HEK293 (cell line): ENCODE data around the gene PPP1CC.

ENCODE experiments used
- CTCF ChIA-PET: fragments of 350-600 bp; formaldehyde crosslinking; extraction: SDS; loops from one replicate; lab custom pipeline; 2021; ENCODE audit warnings: antibody characterized with exemption; lab: Yijun Ruan, JAX
- POLR2A ChIA-PET: fragments of 300-600 bp; formaldehyde crosslinking; extraction: SDS; loops from one replicate; lab custom pipeline; 2020; ENCODE audit warnings: antibody characterized with exemption, inconsistent platforms; lab: Yijun Ruan, JAX
- H3K27ac ChIP-seq: fragments of 200-500 bp; sonication (Bioruptor generic); 2 replicates; pipeline ENCODE4 v1.5.1; 2014; ENCODE audit warnings: low read depth, low read length, control low read depth, inconsistent platforms; ENCODE audit errors: extremely low read depth
- H3K36me3 ChIP-seq, 2 experiments: fragments of 200-500 bp in 1 of 2; sonication (Bioruptor generic) in 1 of 2; 1 replicate in 1 of 2; 2 replicates in 1 of 2; pipeline ENCODE4 v1.5.1; 2014 to 2017; ENCODE audit warnings: inconsistent platforms in 2 of 2, low read length in 2 of 2; ENCODE audit not compliant: control insufficient read depth in 2 of 2, insufficient read depth in 1 of 2
- H3K4me1 ChIP-seq: fragments of 200-500 bp; sonication (Bioruptor generic); 2 replicates; pipeline ENCODE4 v1.5.1; 2014; ENCODE audit warnings: mild to moderate bottlenecking, low read length, inconsistent platforms; ENCODE audit not compliant: control insufficient read depth, insufficient read depth
- H3K4me3 ChIP-seq: 2 replicates; pipeline ENCODE4 v1.5.1; 2011; ENCODE audit warnings: low read depth, mild to moderate bottlenecking, control low read depth, low read length, moderate library complexity
- H3K9me3 ChIP-seq: fragments of 200-500 bp; sonication (Bioruptor generic); 2 replicates; pipeline ENCODE4 v1.5.1; 2014; ENCODE audit warnings: low read depth, low read length, inconsistent platforms; ENCODE audit not compliant: control insufficient read depth, insufficient read depth
- BCL11A ChIP-seq: fragments of 450-650 bp; formaldehyde crosslinking; IDR thresholded peaks from 2 replicates; pipeline ENCODE4 v1.5.1; 2016; ENCODE audit warnings: low read depth, missing biosample characterization, missing genetic modification characterization
- GFI1B ChIP-seq: fragments of 450-650 bp; formaldehyde crosslinking; IDR thresholded peaks from 2 replicates; pipeline ENCODE4 v1.5.1; 2016; ENCODE audit warnings: missing biosample characterization, missing genetic modification characterization
- GLI4 ChIP-seq: fragments of 450-650 bp; formaldehyde crosslinking; IDR thresholded peaks from 2 replicates; pipeline ENCODE4 v1.5.1; 2016; ENCODE audit warnings: missing biosample characterization, missing genetic modification characterization
- HOXC10 ChIP-seq: sonication (generic); formaldehyde crosslinking; IDR thresholded peaks from 2 replicates; pipeline ENCODE4 v1.8.1; 2023; ENCODE audit warnings: mild to moderate bottlenecking, missing genetic modification reagents
- MYNN ChIP-seq: fragments of 450-650 bp; formaldehyde crosslinking; IDR thresholded peaks from 2 replicates; pipeline ENCODE4 v1.5.1; 2016; ENCODE audit warnings: missing biosample characterization, missing genetic modification characterization, borderline replicate concordance
- RBAK ChIP-seq: fragments of 450-650 bp; formaldehyde crosslinking; IDR thresholded peaks from 2 replicates; pipeline ENCODE4 v1.5.1; 2016; ENCODE audit warnings: missing biosample characterization, missing genetic modification characterization
- SALL2 ChIP-seq: fragments of 450-650 bp; formaldehyde crosslinking; IDR thresholded peaks from 2 replicates; pipeline ENCODE4 v1.5.0; 2017; ENCODE audit warnings: missing biosample characterization, mild to moderate bottlenecking, missing genetic modification characterization, borderline replicate concordance
- WT1 ChIP-seq: fragments of 450-650 bp; formaldehyde crosslinking; IDR thresholded peaks from 2 replicates; pipeline ENCODE4 v1.5.1; 2016; ENCODE audit warnings: missing biosample characterization, missing genetic modification characterization
- ZNF19 ChIP-seq: fragments of 450-650 bp; formaldehyde crosslinking; IDR thresholded peaks from 2 replicates; pipeline ENCODE4; 2016; ENCODE audit warnings: missing biosample characterization, missing genetic modification characterization, low read depth
- ZNF202 ChIP-seq: fragments of 450-650 bp; formaldehyde crosslinking; IDR thresholded peaks from 2 replicates; pipeline ENCODE4 v1.5.1; 2016; ENCODE audit warnings: missing biosample characterization, missing genetic modification characterization, borderline replicate concordance
- ZNF341 ChIP-seq: fragments of 450-650 bp; formaldehyde crosslinking; IDR thresholded peaks from 2 replicates; pipeline ENCODE4; 2016; ENCODE audit warnings: low read depth, missing biosample characterization, missing genetic modification characterization
- ZNF521 ChIP-seq: fragments of 450-650 bp; formaldehyde crosslinking; IDR thresholded peaks from 2 replicates; pipeline ENCODE4 v1.5.1; 2017; ENCODE audit warnings: missing biosample characterization, mild to moderate bottlenecking, missing genetic modification characterization
- ZNF558 ChIP-seq: fragments of 450-650 bp; formaldehyde crosslinking; IDR thresholded peaks from 2 replicates; pipeline ENCODE4 v1.5.1; 2016; ENCODE audit warnings: missing biosample characterization, missing genetic modification characterization
- ZNF654 ChIP-seq: fragments of 450-650 bp; formaldehyde crosslinking; IDR thresholded peaks from 2 replicates; pipeline ENCODE4 v1.5.1; 2016; ENCODE audit warnings: low read depth, missing biosample characterization, missing genetic modification characterization
- ZNF658 ChIP-seq: fragments of 450-650 bp; formaldehyde crosslinking; IDR thresholded peaks from 2 replicates; pipeline ENCODE4; 2016; ENCODE audit warnings: missing biosample characterization, missing genetic modification characterization
- ZNF776 ChIP-seq: fragments of 450-650 bp; formaldehyde crosslinking; IDR thresholded peaks from 2 replicates; pipeline ENCODE4 v1.5.0; 2017; ENCODE audit warnings: missing biosample characterization, missing genetic modification characterization, borderline replicate concordance
- ZXDB ChIP-seq: fragments of 450-650 bp; formaldehyde crosslinking; IDR thresholded peaks from 2 replicates; pipeline ENCODE4 v1.5.1; 2016; ENCODE audit warnings: missing biosample characterization, missing genetic modification characterization
- TF ChIP-seq, protein P1 (sequence below): fragments of 450-650 bp; formaldehyde crosslinking; IDR thresholded peaks from 2 replicates; pipeline ENCODE4 v1.5.1; 2017; ENCODE audit warnings: missing biosample characterization, missing genetic modification characterization
- TF ChIP-seq, protein P2 (sequence below): fragments of 450-650 bp; formaldehyde crosslinking; IDR thresholded peaks from 2 replicates; pipeline ENCODE4 v1.5.1; 2016; ENCODE audit warnings: missing biosample characterization, missing genetic modification characterization, low read depth
- TF ChIP-seq, protein P3 (sequence below): fragments of 450-650 bp; formaldehyde crosslinking; IDR thresholded peaks from 2 replicates; pipeline ENCODE4 v1.5.1; 2016; ENCODE audit warnings: missing biosample characterization, missing genetic modification characterization
- TF ChIP-seq, protein P4 (sequence below): fragments of 450-650 bp; formaldehyde crosslinking; IDR thresholded peaks from 2 replicates; pipeline ENCODE4 v1.5.1; 2016; ENCODE audit warnings: missing biosample characterization, missing genetic modification characterization, borderline replicate concordance

The PPP1CC gene

DNA sequence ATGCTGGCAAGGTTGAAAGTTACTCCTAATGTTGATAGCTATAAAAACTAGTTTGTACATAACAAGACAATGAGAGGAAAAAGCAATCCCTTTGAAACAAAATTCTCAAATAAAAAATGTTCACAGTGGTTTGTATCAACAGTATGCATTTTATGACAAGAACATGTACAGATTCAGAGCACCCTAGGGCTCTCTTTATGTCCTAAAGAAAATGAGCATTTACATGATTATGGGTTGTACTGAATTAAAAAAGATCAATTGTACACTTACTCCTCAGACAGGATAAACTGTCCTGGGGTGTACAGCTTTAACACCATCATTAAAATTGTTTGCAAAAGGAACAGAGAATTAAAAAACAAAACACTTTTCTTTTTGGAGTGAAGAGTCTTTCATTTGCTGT is 22.2 kb downstream of the PPP1CC start:
- POLR2A ChIA-PET, result no interaction called here
- H3K4me1 ChIP-seq, result peaks cover 3% of the 10 kb centered on the region; the same call in 1 of the 2 replicates
- no peak overlapping the region for H3K4me3 ChIP-seq
- H3K36me3 ChIP-seq, result peaks cover 54 to 83% of the 10 kb centered on the region in 2 experiments
- TF ChIP-seq HOXC10 (CRISPR knock-in tag) (no peak), ZNF341 (no peak), BCL11A (tag by site-specific recombination) (no peak)
- TF ChIP-seq, protein P1, sequence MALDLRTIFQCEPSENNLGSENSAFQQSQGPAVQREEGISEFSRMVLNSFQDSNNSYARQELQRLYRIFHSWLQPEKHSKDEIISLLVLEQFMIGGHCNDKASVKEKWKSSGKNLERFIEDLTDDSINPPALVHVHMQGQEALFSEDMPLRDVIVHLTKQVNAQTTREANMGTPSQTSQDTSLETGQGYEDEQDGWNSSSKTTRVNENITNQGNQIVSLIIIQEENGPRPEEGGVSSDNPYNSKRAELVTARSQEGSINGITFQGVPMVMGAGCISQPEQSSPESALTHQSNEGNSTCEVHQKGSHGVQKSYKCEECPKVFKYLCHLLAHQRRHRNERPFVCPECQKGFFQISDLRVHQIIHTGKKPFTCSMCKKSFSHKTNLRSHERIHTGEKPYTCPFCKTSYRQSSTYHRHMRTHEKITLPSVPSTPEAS (tag by site-specific recombination), result no peak
- TF ChIP-seq, protein P2, sequence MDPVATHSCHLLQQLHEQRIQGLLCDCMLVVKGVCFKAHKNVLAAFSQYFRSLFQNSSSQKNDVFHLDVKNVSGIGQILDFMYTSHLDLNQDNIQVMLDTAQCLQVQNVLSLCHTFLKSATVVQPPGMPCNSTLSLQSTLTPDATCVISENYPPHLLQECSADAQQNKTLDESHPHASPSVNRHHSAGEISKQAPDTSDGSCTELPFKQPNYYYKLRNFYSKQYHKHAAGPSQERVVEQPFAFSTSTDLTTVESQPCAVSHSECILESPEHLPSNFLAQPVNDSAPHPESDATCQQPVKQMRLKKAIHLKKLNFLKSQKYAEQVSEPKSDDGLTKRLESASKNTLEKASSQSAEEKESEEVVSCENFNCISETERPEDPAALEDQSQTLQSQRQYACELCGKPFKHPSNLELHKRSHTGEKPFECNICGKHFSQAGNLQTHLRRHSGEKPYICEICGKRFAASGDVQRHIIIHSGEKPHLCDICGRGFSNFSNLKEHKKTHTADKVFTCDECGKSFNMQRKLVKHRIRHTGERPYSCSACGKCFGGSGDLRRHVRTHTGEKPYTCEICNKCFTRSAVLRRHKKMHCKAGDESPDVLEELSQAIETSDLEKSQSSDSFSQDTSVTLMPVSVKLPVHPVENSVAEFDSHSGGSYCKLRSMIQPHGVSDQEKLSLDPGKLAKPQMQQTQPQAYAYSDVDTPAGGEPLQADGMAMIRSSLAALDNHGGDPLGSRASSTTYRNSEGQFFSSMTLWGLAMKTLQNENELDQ (tag by site-specific recombination), result no peak
- TF ChIP-seq, all 188 proteins: peak for 0
- CTCF ChIA-PET, result interaction anchor here (0.7 to 1.1 kb wide), 2 partner anchors 11 to 889 kb away, joined by 3 to 5 read pairs; no protein-coding TSS in a partner anchor
- H3K27ac ChIP-seq, result no peak overlapping the region
- no peaks in the 10 kb centered on the region for H3K9me3 ChIP-seq

DNA sequence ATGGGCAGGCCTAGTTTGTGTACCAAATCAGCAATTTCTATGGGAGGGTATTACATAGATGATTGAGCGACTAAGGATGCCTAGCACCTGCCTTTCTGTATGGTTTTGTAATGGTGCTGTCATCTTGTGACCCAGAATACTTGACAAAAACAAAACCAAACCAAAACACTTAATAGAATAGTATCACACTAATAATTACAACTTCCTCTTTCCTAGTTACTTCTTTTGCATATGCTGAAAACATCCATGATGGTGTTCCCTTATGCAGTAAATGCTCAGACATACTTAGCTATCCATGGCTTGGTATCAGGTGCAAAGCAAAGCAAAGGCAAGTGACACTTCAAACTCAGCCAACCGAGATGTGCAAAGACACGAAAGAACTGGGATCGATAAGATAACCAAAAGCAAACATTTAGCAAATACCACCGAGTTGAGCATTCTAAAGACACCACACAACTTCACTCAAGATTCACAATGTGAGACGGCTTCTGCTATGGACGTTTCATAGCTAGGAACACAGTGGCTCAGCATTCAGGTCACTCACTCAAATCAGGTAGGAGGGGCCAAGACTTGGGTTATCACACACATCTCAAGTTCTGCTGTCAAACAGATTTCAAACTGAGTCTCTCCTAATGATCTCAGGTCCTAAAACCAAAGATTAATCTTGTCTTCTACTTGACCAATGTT is 24.3 kb downstream of the PPP1CC start:
- TF ChIP-seq ZXDB (tag by site-specific recombination) (no peak), RBAK (tag by site-specific recombination) (no peak), ZNF202 (tag by site-specific recombination) (no peak), ZNF654 (tag by site-specific recombination) (no peak), ZNF776 (no peak), ZNF558 (tag by site-specific recombination) (no peak), ZNF521 (no peak), MYNN (no peak), GLI4 (tag by site-specific recombination) (no peak), GFI1B (tag by site-specific recombination) (no peak), WT1 (tag by site-specific recombination) (no peak), ZNF658 (tag by site-specific recombination) (no peak), SALL2 (tag by site-specific recombination) (no peak), ZNF19 (tag by site-specific recombination) (no peak)
- TF ChIP-seq, protein P3, sequence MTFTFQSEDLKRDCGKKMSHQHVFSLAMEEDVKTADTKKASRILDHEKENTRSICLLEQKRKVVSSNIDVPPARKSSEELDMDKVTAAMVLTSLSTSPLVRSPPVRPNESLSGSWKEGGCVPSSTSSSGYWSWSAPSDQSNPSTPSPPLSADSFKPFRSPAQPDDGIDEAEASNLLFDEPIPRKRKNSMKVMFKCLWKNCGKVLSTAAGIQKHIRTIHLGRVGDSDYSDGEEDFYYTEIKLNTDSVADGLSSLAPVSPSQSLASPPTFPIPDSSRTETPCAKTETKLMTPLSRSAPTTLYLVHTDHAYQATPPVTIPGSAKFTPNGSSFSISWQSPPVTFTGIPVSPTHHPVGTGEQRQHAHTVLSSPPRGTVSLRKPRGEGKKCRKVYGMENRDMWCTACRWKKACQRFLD (tag by site-specific recombination), result no peak
- TF ChIP-seq, protein P4, sequence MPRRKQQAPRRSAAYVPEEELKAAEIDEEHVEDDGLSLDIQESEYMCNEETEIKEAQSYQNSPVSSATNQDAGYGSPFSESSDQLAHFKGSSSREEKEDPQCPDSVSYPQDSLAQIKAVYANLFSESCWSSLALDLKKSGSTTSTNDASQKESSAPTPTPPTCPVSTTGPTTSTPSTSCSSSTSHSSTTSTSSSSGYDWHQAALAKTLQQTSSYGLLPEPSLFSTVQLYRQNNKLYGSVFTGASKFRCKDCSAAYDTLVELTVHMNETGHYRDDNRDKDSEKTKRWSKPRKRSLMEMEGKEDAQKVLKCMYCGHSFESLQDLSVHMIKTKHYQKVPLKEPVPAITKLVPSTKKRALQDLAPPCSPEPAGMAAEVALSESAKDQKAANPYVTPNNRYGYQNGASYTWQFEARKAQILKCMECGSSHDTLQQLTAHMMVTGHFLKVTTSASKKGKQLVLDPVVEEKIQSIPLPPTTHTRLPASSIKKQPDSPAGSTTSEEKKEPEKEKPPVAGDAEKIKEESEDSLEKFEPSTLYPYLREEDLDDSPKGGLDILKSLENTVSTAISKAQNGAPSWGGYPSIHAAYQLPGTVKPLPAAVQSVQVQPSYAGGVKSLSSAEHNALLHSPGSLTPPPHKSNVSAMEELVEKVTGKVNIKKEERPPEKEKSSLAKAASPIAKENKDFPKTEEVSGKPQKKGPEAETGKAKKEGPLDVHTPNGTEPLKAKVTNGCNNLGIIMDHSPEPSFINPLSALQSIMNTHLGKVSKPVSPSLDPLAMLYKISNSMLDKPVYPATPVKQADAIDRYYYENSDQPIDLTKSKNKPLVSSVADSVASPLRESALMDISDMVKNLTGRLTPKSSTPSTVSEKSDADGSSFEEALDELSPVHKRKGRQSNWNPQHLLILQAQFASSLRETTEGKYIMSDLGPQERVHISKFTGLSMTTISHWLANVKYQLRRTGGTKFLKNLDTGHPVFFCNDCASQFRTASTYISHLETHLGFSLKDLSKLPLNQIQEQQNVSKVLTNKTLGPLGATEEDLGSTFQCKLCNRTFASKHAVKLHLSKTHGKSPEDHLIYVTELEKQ, result no peak
- ChIA-PET CTCF (interaction anchor here (0.5 to 0.6 kb wide), 2 partner anchors 21 to 112 kb away, joined by 3 to 7 read pairs; no protein-coding TSS in a partner anchor), POLR2A (no interaction called here)
- Histone ChIP-seq H3K4me1 (peaks cover 3% of the 10 kb centered on the region; the same call in 1 of the 2 replicates), H3K9me3 (no peaks in the 10 kb centered on the region), H3K4me3 (no peak overlapping the region), H3K36me3 (peaks cover 36 to 61% of the 10 kb centered on the region in 2 experiments), H3K27ac (no peak overlapping the region)
